Mesothelial cell of epicardium (in vitro differentiated cells): Measurements from ENCODE around the gene CDK6. TPM values are rescaled to one million over a fixed set of nuclear protein-coding genes. Genes with fewer than 3 reads are reported as not detected.

Experiments used
- DNase-seq, 2 experiments: peaks; one replicate each; pipeline ENCODE4 v3.0.0; 2021; ENCODE audit warnings: low spot score in 2 of 2; ENCODE audit not compliant: unreplicated experiment in 2 of 2
- H3K27ac Mint-ChIP-seq: 2 replicates; pipeline ENCODE4 v1.8.0; 2021; ENCODE audit warnings: mixed read lengths
- H3K27me3 Mint-ChIP-seq: 2 replicates; pipeline ENCODE4 v1.8.0; 2021; ENCODE audit warnings: low read depth, mixed read lengths
- H3K36me3 Mint-ChIP-seq: 2 replicates; pipeline ENCODE4 v1.8.0; 2021; ENCODE audit warnings: mixed read lengths
- H3K4me1 Mint-ChIP-seq: 2 replicates; pipeline ENCODE4 v1.8.0; 2021; ENCODE audit warnings: mixed read lengths
- H3K4me3 Mint-ChIP-seq: 2 replicates; pipeline ENCODE4 v1.8.0; 2021; ENCODE audit warnings: mild to moderate bottlenecking, moderate library complexity, mixed read lengths
- H3K9me3 Mint-ChIP-seq: 2 replicates; pipeline ENCODE4 v1.8.0; 2021; ENCODE audit warnings: mixed read lengths
- CTCF ChIP-seq: fragments of 200-600 bp; sonication (generic); IDR thresholded peaks from one replicate; pipeline ENCODE4 v1.5.0; 2021; ENCODE audit warnings: antibody characterized with exemption; ENCODE audit not compliant: unreplicated experiment
- total RNA-seq: library from RNA; stranded (reverse); gene quantifications from 3 replicates; pipeline ENCODE4 v1.2.1, GENCODE V29; 2021

Gene CDK6
- total RNA-seq, 1 donor from 2014 or later, result 138 TPM

- peaks cover 22% of the 10 kb centered on the region for H3K36me3 Mint-ChIP-seq
Measured at GRCh38 chr7:92671505-92672169, 164.7 kb downstream of the CDK6 start.

GRCh38 chr7:92670204-92670851, 166.0 kb downstream of the CDK6 start:
- Mint-ChIP-seq H3K27me3 (no peaks in the 10 kb centered on the region), H3K27ac (no peak overlapping the region), H3K36me3 (peaks cover 25% of the 10 kb centered on the region), H3K4me1 (peaks cover 2% of the 10 kb centered on the region), H3K4me3 (no peak overlapping the region), H3K9me3 (no peaks in the 10 kb centered on the region)
- no peak for TF ChIP-seq CTCF
- DNase-seq, result no peak

More at GRCh38 chr7:92671505-92672169, 164.7 kb downstream of the CDK6 start:
- Mint-ChIP-seq H3K4me1 (peaks cover 4% of the 10 kb centered on the region), H3K4me3 (no peak overlapping the region), H3K27ac (no peak overlapping the region), H3K27me3 (no peaks in the 10 kb centered on the region), H3K9me3 (no peaks in the 10 kb centered on the region)
- DNase-seq, result no peak
- no peak for TF ChIP-seq CTCF

- no peaks in the 10 kb centered on the region for H3K27me3 Mint-ChIP-seq
- no peak for DNase-seq
- H3K4me3 Mint-ChIP-seq, result no peak overlapping the region
- peaks cover 25% of the 10 kb centered on the region for H3K36me3 Mint-ChIP-seq
- H3K27ac Mint-ChIP-seq, result peak overlapping the region; percentile 47
- no peaks in the 10 kb centered on the region for H3K9me3 Mint-ChIP-seq
- no peak for TF ChIP-seq CTCF
- H3K4me1 Mint-ChIP-seq, result peaks cover 2% of the 10 kb centered on the region
Measured at GRCh38 chr7:92669616-92670165, 166.7 kb downstream of the CDK6 start.

GRCh38 chr7:92668564-92668963, 167.8 kb downstream of the CDK6 start:
- DNase-seq, result no peak
- no peaks in the 10 kb centered on the region for H3K9me3 Mint-ChIP-seq
- no peaks in the 10 kb centered on the region for H3K27me3 Mint-ChIP-seq
- peaks cover 25% of the 10 kb centered on the region for H3K36me3 Mint-ChIP-seq
- peaks cover 2% of the 10 kb centered on the region for H3K4me1 Mint-ChIP-seq
- H3K4me3 Mint-ChIP-seq, result no peak overlapping the region
- TF ChIP-seq CTCF, result no peak
- H3K27ac Mint-ChIP-seq, result peak overlapping the region; percentile 10

- Mint-ChIP-seq H3K4me1 (peaks cover 2% of the 10 kb centered on the region), H3K36me3 (peaks cover 25% of the 10 kb centered on the region), H3K4me3 (no peak overlapping the region), H3K9me3 (no peaks in the 10 kb centered on the region), H3K27me3 (no peaks in the 10 kb centered on the region), H3K27ac (no peak overlapping the region)
- TF ChIP-seq CTCF, result no peak
- no peak for DNase-seq
Measured at GRCh38 chr7:92667816-92668535, 168.4 kb downstream of the CDK6 start.
